Hindlimb muscle (tissue), 1 donor: ENCODE data around the gene KIRREL1. TPM values are rescaled to one million over a fixed set of nuclear protein-coding genes. Genes with fewer than 3 reads are reported as not detected.

Experiments used
- DNase-seq: peaks from one replicate; pipeline ENCODE4 v3.0.0-alpha.2; 2013
- polyA plus RNA-seq: library from polyadenylated mRNA; unstranded; fragments of 120-200 nt; gene quantifications from one replicate; pipeline ENCODE4 v1.2.1, GENCODE V29; 2013; ENCODE audit not compliant: insufficient read length

The KIRREL1 gene
- 28.7 TPM for polyA plus RNA-seq

GRCh38 chr1:157993147-157993917 is at the start of gene KIRREL1:
TSS of gene KIRREL1 (plus strand) at chr1:157993645. CDS start at chr1:157993677, 32 bp downstream.
- DNase-seq, result peak; percentile 82

- no peak for DNase-seq
These were observed 48.7 kb upstream of the KIRREL1 start for GRCh38 chr1:157944663-157945280.

GRCh38 chr1:157948312-157949073 is 45.0 kb upstream of the KIRREL1 start:
- DNase-seq, result peak; percentile 30

GRCh38 chr1:157949074-157949354 is 44.4 kb upstream of the KIRREL1 start:
- no peak for DNase-seq

GRCh38 chr1:157951230-157951629 is 42.2 kb upstream of the KIRREL1 start:
- no peak for DNase-seq

- no peak for DNase-seq
These were observed 40.8 kb upstream of the KIRREL1 start for GRCh38 chr1:157952601-157953000.

- no peak for DNase-seq
These were observed 38.2 kb upstream of the KIRREL1 start for GRCh38 chr1:157955221-157955620.

GRCh38 chr1:157955857-157956256 is 37.6 kb upstream of the KIRREL1 start:
- DNase-seq, result no peak

GRCh38 chr1:157956732-157957131 is 36.7 kb upstream of the KIRREL1 start:
- DNase-seq, result no peak

GRCh38 chr1:157958263-157958662 is 35.2 kb upstream of the KIRREL1 start:
- no peak for DNase-seq

- no peak for DNase-seq
These were observed 33.7 kb upstream of the KIRREL1 start for GRCh38 chr1:157959750-157960149.

- no peak for DNase-seq
These were observed 32.7 kb upstream of the KIRREL1 start for GRCh38 chr1:157960773-157961172.

- DNase-seq, result no peak
These were observed 31.4 kb upstream of the KIRREL1 start for GRCh38 chr1:157961805-157962762.

- peak; percentile 67 for DNase-seq
These were observed 29.7 kb upstream of the KIRREL1 start for GRCh38 chr1:157963713-157964112.

GRCh38 chr1:157965584-157965983 is 27.9 kb upstream of the KIRREL1 start:
- no peak for DNase-seq

GRCh38 chr1:157966031-157966537 is 27.4 kb upstream of the KIRREL1 start:
- DNase-seq, result no peak

GRCh38 chr1:157967205-157967604 is 26.2 kb upstream of the KIRREL1 start:
- DNase-seq, result no peak

- no peak for DNase-seq
These were observed 24.9 kb upstream of the KIRREL1 start for GRCh38 chr1:157968508-157968907.

GRCh38 chr1:157968946-157969345 is 24.5 kb upstream of the KIRREL1 start:
- DNase-seq, result no peak

GRCh38 chr1:157969697-157970485 is 23.6 kb upstream of the KIRREL1 start:
- DNase-seq, result peak; percentile 62

- DNase-seq, result no peak
These were observed 21.7 kb upstream of the KIRREL1 start for GRCh38 chr1:157971769-157972168.
